B cell (primary cell): ENCODE results near the gene RETREG2. TPM values are rescaled to one million over a fixed set of nuclear protein-coding genes. Genes with fewer than 3 reads are reported as not detected.
A peak's percentile ranks its signal among the peaks of the same experiment; 100 is the strongest.

Experiments used
- ATAC-seq: fragments of 200-7000 bp; cut with Tn5 transposase; one replicate; pipeline ENCODE4 v1.10.0; 2021; ENCODE audit warnings: low read depth, mild to moderate bottlenecking, moderate number of reproducible peaks, moderate library complexity
- CTCF ChIA-PET: fragments of 350-600 bp; sonication (Branson Sonifier 250); formaldehyde crosslinking; loops from one replicate; lab custom pipeline; 2021; ENCODE audit warnings: antibody characterized with exemption, inconsistent platforms; lab: Charles Lee
- POLR2A ChIA-PET: fragments of 350-600 bp; sonication (Branson Sonifier 250); formaldehyde crosslinking; loops from one replicate; lab custom pipeline; 2021; ENCODE audit warnings: antibody characterized with exemption; lab: Charles Lee
- DNase-seq: peaks from one replicate; pipeline ENCODE4 v3.0.0; 2013
- H2AFZ ChIP-seq: 2 replicates; pipeline ENCODE4 v1.6.1; 2012; ENCODE audit warnings: mild to moderate bottlenecking, low read depth, low read length; ENCODE audit not compliant: insufficient read depth, poor library complexity, severe bottlenecking
- H3K27ac ChIP-seq, 2 donors: 1 replicate in 1 of 2; 2 replicates in 1 of 2; pipeline ENCODE4 v1.5.1; 2012 to 2013; ENCODE audit warnings: low read length in 2 of 2, mild to moderate bottlenecking in 2 of 2, moderate library complexity in 1 of 2
- H3K27me3 ChIP-seq, 4 experiments: fragments of 200-600 bp in 1 of 4; sonication (generic) in 1 of 4; replicated peaks in 1 of 4; 1 replicate in 2 of 4; 2 replicates in 2 of 4; pipeline versions ENCODE4 v1.6.1 to v1.7.0; 2013 to 2016; ENCODE audit warnings: low read length in 3 of 4, mild to moderate bottlenecking in 2 of 4, mixed read lengths in 1 of 4, moderate library complexity in 1 of 4; ENCODE audit not compliant: insufficient read depth in 4 of 4, control insufficient read depth in 3 of 4; ENCODE audit errors: control extremely low read depth in 1 of 4
- H3K36me3 ChIP-seq, 2 experiments: replicated peaks in 1 of 2; 1 replicate in 1 of 2; 2 replicates in 1 of 2; pipeline versions ENCODE4 v1.6.1 to v1.7.1; 2013; ENCODE audit warnings: low read length in 1 of 2; ENCODE audit not compliant: insufficient read depth in 2 of 2, control insufficient read depth in 1 of 2; ENCODE audit errors: control extremely low read depth in 1 of 2, extremely low read depth in 1 of 2
- H3K4me1 ChIP-seq, 2 donors: fragments of 200-600 bp in 1 of 2; sonication (generic) in 1 of 2; 1 replicate in 1 of 2; 2 replicates in 1 of 2; pipeline versions ENCODE4 v1.5.1 to v1.6.1; 2013 to 2017; ENCODE audit warnings: low read length in 2 of 2; ENCODE audit not compliant: control insufficient read depth in 2 of 2, insufficient read depth in 2 of 2
- H3K4me2 ChIP-seq: replicated peaks from 2 replicates; pipeline ENCODE3; 2012; ENCODE audit warnings: mild to moderate bottlenecking, low read depth, low read length; ENCODE audit not compliant: poor library complexity, severe bottlenecking
- H3K4me3 ChIP-seq, 5 experiments: fragments of 200-600 bp in 1 of 5; sonication (generic) in 1 of 5; 1 replicate in 3 of 5; 2 replicates in 2 of 5; pipeline versions ENCODE4 v1.5.1 to v1.7.0; 2011 to 2016; ENCODE audit warnings: low read length in 4 of 5, mild to moderate bottlenecking in 4 of 5, low read depth in 2 of 5, control low read depth in 1 of 5, moderate library complexity in 1 of 5; ENCODE audit not compliant: insufficient read depth in 1 of 5; ENCODE audit errors: control extremely low read depth in 1 of 5, extremely low read depth in 1 of 5
- H3K79me2 ChIP-seq: fragments of 200-600 bp; sonication (generic); one replicate; pipeline ENCODE4 v1.6.0; 2016; ENCODE audit warnings: low read length; ENCODE audit not compliant: control insufficient read depth, insufficient read depth
- H3K9ac ChIP-seq: fragments of 200-600 bp; sonication (generic); 2 replicates; pipeline ENCODE4 v1.6.1; 2017; ENCODE audit warnings: mild to moderate bottlenecking, low read length, moderate library complexity
- H3K9me3 ChIP-seq, 3 donors: one replicate each; pipeline versions ENCODE4 v1.6.1 to v1.7.1; 2013; ENCODE audit warnings: low read length in 2 of 3; ENCODE audit not compliant: control insufficient read depth in 2 of 3, insufficient read depth in 1 of 3; ENCODE audit errors: control extremely low read depth in 1 of 3
- H4K20me1 ChIP-seq: 2 replicates; pipeline ENCODE4 v1.6.0; 2012; ENCODE audit warnings: mild to moderate bottlenecking, low read length; ENCODE audit not compliant: insufficient read depth, control insufficient read depth, poor library complexity, severe bottlenecking
- H3K27ac Mint-ChIP-seq: one replicate; pipeline ENCODE4 v1.8.0; 2021; ENCODE audit warnings: mixed read lengths
- H3K27me3 Mint-ChIP-seq: one replicate; pipeline ENCODE4 v1.8.0; 2021; ENCODE audit warnings: mixed read lengths
- H3K4me1 Mint-ChIP-seq: one replicate; pipeline ENCODE4 v1.8.0; 2021; ENCODE audit warnings: mixed read lengths
- H3K4me3 Mint-ChIP-seq: one replicate; pipeline ENCODE4 v1.8.0; 2021; ENCODE audit warnings: mixed read lengths
- H3K9me3 Mint-ChIP-seq: one replicate; pipeline ENCODE4 v1.8.0; 2022; ENCODE audit warnings: mixed read lengths; ENCODE audit not compliant: insufficient read depth
- EZH2 ChIP-seq: IDR thresholded peaks from 2 replicates; pipeline ENCODE4 v1.6.1; 2012; ENCODE audit warnings: borderline replicate concordance, low read depth, mild to moderate bottlenecking, moderate library complexity, low read length; ENCODE audit not compliant: insufficient read depth, poor library complexity, severe bottlenecking
- WGBS: methylation state at CpG from one replicate; pipeline ENCODE4 v1.1.5; 2013; ENCODE audit warnings: missing lambda C conversion rate; ENCODE audit not compliant: insufficient coverage; 5-methylcytosine and 5-hydroxymethylcytosine counted together
- intact Hi-C: fragments of 100-400 bp; cut with micrococcal nuclease; formaldehyde crosslinking; loops from one replicate; pipeline ENCODE4 v1.10.0; 2022
- polyA plus RNA-seq: library from polyadenylated mRNA; depleted of rRNA; stranded (reverse); fragments of >200 nt; gene quantifications from 2 replicates; pipeline ENCODE4 v1.2.3, GENCODE V29; 2012
- total RNA-seq, 2 donors: library from RNA; stranded (reverse); fragments of 120-200 nt in 1 of 2; gene quantifications; 1 replicate in 1 of 2; 2 replicates in 1 of 2; pipeline versions ENCODE4 v1.2.3 to v1.2.4, GENCODE V29; 2013 to 2022
- TF ChIP-seq, protein P1 (sequence below): fragments of 200-600 bp; IDR thresholded peaks from one replicate; pipeline ENCODE4 v1.8.0; 2022; ENCODE audit warnings: antibody characterized with exemption, mild to moderate bottlenecking

RETREG2 gene
- total and polyA plus RNA-seq, 2 donors (not counting 1 experiment from before 2014, with no cell fraction given), result 46.7 to 102 TPM

- Histone ChIP-seq H3K4me1 (peaks cover 17 to 55% of the 10 kb centered on the region in 2 donors), H3K27ac (peak overlapping the region; percentile 94 to 97), H3K9me3 (no peaks in the 10 kb centered on the region), H3K4me3 (peak overlapping the region; percentile 71 to 97 (median 94)), H3K27me3 (no peaks in the 10 kb centered on the region), H3K4me2 (peak overlapping the region; percentile 83), H3K9ac (peak overlapping the region; percentile 97), H2AFZ (peak overlapping the region; percentile 83), H3K36me3 (peaks cover 3 to 58% of the 10 kb centered on the region in 2 experiments), H4K20me1 (peaks cover 54% of the 10 kb centered on the region), H3K79me2 (peaks cover 50% of the 10 kb centered on the region)
- no peaks in the 10 kb centered on the region for H3K27me3 Mint-ChIP-seq
- peak; percentile 52 for ATAC-seq
- H3K9me3 Mint-ChIP-seq, result no peaks in the 10 kb centered on the region
- intact Hi-C loops, result loop anchor here (1.0 to 5.0 kb wide), 10 partner anchors 16 to 959 kb away; partner anchors contain the start of genes ANKZF1, ARPC2, ATG9A and CNOT9
- peak overlapping the region; percentile 99 for H3K4me3 Mint-ChIP-seq
- ChIA-PET CTCF (interaction anchor here (0.8 to 8.6 kb wide), 18 partner anchors 10 to 425 kb away, joined by 3 to 136 read pairs (median 7); partner anchors contain the start of genes ABCB6, ANKZF1, ATG9A and DNAJB2), POLR2A (interaction anchor here (0.5 to 4.0 kb wide), 17 partner anchors 17 to 295 kb away, joined by 3 to 46 read pairs (median 8); partner anchors contain the start of genes ABCB6, ANKZF1, ATG9A and DNAJB2)
- peak; percentile 88 for DNase-seq
- H3K4me1 Mint-ChIP-seq, result peaks cover 47% of the 10 kb centered on the region
- under 1% methylated on average over 42 of the region's 45 CpGs for WGBS
- peak overlapping the region; percentile 99 for H3K27ac Mint-ChIP-seq
- TF ChIP-seq EZH2, result no peak
- TF ChIP-seq, protein P1, sequence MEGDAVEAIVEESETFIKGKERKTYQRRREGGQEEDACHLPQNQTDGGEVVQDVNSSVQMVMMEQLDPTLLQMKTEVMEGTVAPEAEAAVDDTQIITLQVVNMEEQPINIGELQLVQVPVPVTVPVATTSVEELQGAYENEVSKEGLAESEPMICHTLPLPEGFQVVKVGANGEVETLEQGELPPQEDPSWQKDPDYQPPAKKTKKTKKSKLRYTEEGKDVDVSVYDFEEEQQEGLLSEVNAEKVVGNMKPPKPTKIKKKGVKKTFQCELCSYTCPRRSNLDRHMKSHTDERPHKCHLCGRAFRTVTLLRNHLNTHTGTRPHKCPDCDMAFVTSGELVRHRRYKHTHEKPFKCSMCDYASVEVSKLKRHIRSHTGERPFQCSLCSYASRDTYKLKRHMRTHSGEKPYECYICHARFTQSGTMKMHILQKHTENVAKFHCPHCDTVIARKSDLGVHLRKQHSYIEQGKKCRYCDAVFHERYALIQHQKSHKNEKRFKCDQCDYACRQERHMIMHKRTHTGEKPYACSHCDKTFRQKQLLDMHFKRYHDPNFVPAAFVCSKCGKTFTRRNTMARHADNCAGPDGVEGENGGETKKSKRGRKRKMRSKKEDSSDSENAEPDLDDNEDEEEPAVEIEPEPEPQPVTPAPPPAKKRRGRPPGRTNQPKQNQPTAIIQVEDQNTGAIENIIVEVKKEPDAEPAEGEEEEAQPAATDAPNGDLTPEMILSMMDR, result no peak
Observed at GRCh38 chr2:219175928-219176817, 1.9 kb upstream of the RETREG2 start.
